Fibroblast of the aortic adventitia (primary cell): ENCODE results near the gene MBTPS1. TPM values are rescaled to one million over a fixed set of nuclear protein-coding genes. Genes with fewer than 3 reads are reported as not detected.

ENCODE experiments used
- DNase-seq: peaks from one replicate; pipeline ENCODE4 v3.0.0-alpha.2; 2010; ENCODE audit warnings: low read depth
- H3K4me3 ChIP-seq: 2 replicates; pipeline ENCODE4 v1.5.1; 2011; ENCODE audit warnings: low read depth, mild to moderate bottlenecking, control low read depth, low read length, moderate library complexity
- CTCF ChIP-seq: IDR thresholded peaks from 2 replicates; pipeline ENCODE4 v1.5.1; 2011; ENCODE audit warnings: mild to moderate bottlenecking, low read length, control low read depth, inconsistent platforms; ENCODE audit not compliant: insufficient read depth
- total RNA-seq: library from RNA; depleted of rRNA; stranded (reverse); fragments of >200 nt; gene quantifications from 2 replicates; pipeline ENCODE4 v1.2.3, GENCODE V29; 2012; ENCODE audit warnings: low replicate concordance

MBTPS1 gene
- total RNA-seq, 1 donor, result 89.0 TPM

- TF ChIP-seq CTCF, result no peak
- DNase-seq, result no peak
- H3K4me3 ChIP-seq, result no peak overlapping the region
These were observed 80.6 kb downstream of the MBTPS1 start for GRCh38 chr16:84036131-84036530.

- no peak for DNase-seq
- H3K4me3 ChIP-seq, result no peak overlapping the region
- TF ChIP-seq CTCF, result no peak
These were observed 82.2 kb downstream of the MBTPS1 start for GRCh38 chr16:84034516-84034915.

GRCh38 chr16:84033251-84034195 lies 83.2 kb downstream of the MBTPS1 start:
- no peak for DNase-seq
- TF ChIP-seq CTCF, result no peak

GRCh38 chr16:84032458-84033178 lies 84.1 kb downstream of the MBTPS1 start:
- no peak overlapping the region for H3K4me3 ChIP-seq
- no peak for DNase-seq
- TF ChIP-seq CTCF, result no peak

More at GRCh38 chr16:84033251-84034195, 83.2 kb downstream of the MBTPS1 start:
- H3K4me3 ChIP-seq, result no peak overlapping the region

GRCh38 chr16:84031556-84031955 lies 85.2 kb downstream of the MBTPS1 start:
- DNase-seq, result no peak
- TF ChIP-seq CTCF, result no peak
- no peak overlapping the region for H3K4me3 ChIP-seq

- no peak for TF ChIP-seq CTCF
- no peak for DNase-seq
- H3K4me3 ChIP-seq, result no peak overlapping the region
These were observed 87.3 kb downstream of the MBTPS1 start for GRCh38 chr16:84029297-84030047.
